NB4 (cell line): Measurements from ENCODE around the gene HPS1.

Source experiments
- MAX ChIP-seq: IDR thresholded peaks from 2 replicates; pipeline ENCODE4 v1.6.1; 2011; ENCODE audit warnings: low read depth, low read length
- MYC ChIP-seq: IDR thresholded peaks from 2 replicates; pipeline ENCODE4 v1.6.1; 2011; ENCODE audit warnings: low read depth, low read length
- POLR2A ChIP-seq: IDR thresholded peaks from 2 replicates; pipeline ENCODE4 v1.6.1; 2011; ENCODE audit warnings: mild to moderate bottlenecking; ENCODE audit not compliant: insufficient read length; ENCODE audit errors: extremely low read depth
- TF ChIP-seq, protein P1 (sequence below): IDR thresholded peaks from one replicate; pipeline ENCODE4 v1.5.1; 2012; ENCODE audit warnings: low read depth, low read length

- TF ChIP-seq, protein P1, sequence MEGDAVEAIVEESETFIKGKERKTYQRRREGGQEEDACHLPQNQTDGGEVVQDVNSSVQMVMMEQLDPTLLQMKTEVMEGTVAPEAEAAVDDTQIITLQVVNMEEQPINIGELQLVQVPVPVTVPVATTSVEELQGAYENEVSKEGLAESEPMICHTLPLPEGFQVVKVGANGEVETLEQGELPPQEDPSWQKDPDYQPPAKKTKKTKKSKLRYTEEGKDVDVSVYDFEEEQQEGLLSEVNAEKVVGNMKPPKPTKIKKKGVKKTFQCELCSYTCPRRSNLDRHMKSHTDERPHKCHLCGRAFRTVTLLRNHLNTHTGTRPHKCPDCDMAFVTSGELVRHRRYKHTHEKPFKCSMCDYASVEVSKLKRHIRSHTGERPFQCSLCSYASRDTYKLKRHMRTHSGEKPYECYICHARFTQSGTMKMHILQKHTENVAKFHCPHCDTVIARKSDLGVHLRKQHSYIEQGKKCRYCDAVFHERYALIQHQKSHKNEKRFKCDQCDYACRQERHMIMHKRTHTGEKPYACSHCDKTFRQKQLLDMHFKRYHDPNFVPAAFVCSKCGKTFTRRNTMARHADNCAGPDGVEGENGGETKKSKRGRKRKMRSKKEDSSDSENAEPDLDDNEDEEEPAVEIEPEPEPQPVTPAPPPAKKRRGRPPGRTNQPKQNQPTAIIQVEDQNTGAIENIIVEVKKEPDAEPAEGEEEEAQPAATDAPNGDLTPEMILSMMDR: no peak
- TF ChIP-seq POLR2A (no peak), MYC (no peak), MAX (no peak)
Observed at GRCh38 chr10:98486421-98486820, 39.7 kb upstream of the HPS1 start.
